ENCODE data around the gene ATF5.
A peak's percentile ranks its signal among the peaks of the same experiment; 100 is the strongest.

ATF5 gene

DNA sequence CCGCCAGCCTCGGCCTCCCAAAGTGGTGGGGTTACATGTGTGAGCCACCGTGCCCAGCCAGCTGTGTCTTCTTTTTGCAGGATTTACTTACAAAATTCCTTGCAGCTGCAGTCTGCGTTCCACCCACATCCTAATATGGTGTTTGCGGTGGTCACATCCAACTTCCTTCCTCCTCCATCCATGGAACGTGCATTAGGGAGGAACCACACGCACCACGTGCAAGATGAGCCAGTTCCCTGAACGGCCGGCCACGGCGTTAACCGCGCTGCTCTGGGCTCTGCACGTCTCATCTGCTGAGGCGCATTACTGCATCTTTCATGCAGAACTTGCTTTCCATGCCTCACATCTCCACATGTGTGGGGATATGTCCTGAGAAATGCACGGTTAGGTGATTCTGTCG is 45.0 kb downstream of the ATF5 start:
- TF ChIP-seq GABPA (IDR thresholded peaks at IDR 0.05; ENCODE audit: low read depth) (no peak), CTCF (IDR thresholded peaks at IDR 0.05; ENCODE audit: insufficient read depth, low read length) (no peak), SPI1 (IDR thresholded peaks at IDR 0.05; ENCODE audit: borderline replicate concordance, low read depth) (peak; percentile 78), POLR2AphosphoS5 (IDR thresholded peaks at IDR 0.05; ENCODE audit: low read depth) (peak; percentile 73)
- TF ChIP-seq, protein P1, sequence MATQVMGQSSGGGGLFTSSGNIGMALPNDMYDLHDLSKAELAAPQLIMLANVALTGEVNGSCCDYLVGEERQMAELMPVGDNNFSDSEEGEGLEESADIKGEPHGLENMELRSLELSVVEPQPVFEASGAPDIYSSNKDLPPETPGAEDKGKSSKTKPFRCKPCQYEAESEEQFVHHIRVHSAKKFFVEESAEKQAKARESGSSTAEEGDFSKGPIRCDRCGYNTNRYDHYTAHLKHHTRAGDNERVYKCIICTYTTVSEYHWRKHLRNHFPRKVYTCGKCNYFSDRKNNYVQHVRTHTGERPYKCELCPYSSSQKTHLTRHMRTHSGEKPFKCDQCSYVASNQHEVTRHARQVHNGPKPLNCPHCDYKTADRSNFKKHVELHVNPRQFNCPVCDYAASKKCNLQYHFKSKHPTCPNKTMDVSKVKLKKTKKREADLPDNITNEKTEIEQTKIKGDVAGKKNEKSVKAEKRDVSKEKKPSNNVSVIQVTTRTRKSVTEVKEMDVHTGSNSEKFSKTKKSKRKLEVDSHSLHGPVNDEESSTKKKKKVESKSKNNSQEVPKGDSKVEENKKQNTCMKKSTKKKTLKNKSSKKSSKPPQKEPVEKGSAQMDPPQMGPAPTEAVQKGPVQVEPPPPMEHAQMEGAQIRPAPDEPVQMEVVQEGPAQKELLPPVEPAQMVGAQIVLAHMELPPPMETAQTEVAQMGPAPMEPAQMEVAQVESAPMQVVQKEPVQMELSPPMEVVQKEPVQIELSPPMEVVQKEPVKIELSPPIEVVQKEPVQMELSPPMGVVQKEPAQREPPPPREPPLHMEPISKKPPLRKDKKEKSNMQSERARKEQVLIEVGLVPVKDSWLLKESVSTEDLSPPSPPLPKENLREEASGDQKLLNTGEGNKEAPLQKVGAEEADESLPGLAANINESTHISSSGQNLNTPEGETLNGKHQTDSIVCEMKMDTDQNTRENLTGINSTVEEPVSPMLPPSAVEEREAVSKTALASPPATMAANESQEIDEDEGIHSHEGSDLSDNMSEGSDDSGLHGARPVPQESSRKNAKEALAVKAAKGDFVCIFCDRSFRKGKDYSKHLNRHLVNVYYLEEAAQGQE (IDR thresholded peaks at IDR 0.05; ENCODE audit: insufficient replicate concordance, low read depth): no peak
- Histone ChIP-seq H3K4me3 (replicated peaks; ENCODE audit: insufficient read depth, low read length) (no peak overlapping the region), H3K27ac (replicated peaks) (no peak overlapping the region), H3K27me3 (ENCODE audit: insufficient read depth, poor library complexity, severe bottlenecking) (no peaks in the 10 kb centered on the region)
- DNase-seq (ENCODE audit: low read depth in 1 of 2, low spot score in 1 of 2): peak; percentile 85 to 95

- Histone ChIP-seq H3K4me3 (replicated peaks; ENCODE audit: insufficient read depth, low read length) (no peak overlapping the region), H3K27ac (replicated peaks) (no peak overlapping the region), H3K27me3 (ENCODE audit: insufficient read depth, poor library complexity, severe bottlenecking) (no peaks in the 10 kb centered on the region)
- DNase-seq (ENCODE audit: low read depth in 1 of 2, low spot score in 1 of 2): no peak
- TF ChIP-seq SPI1 (IDR thresholded peaks at IDR 0.05; ENCODE audit: borderline replicate concordance, low read depth) (no peak), GABPA (IDR thresholded peaks at IDR 0.05; ENCODE audit: low read depth) (no peak), POLR2AphosphoS5 (IDR thresholded peaks at IDR 0.05; ENCODE audit: low read depth) (no peak), CTCF (IDR thresholded peaks at IDR 0.05; ENCODE audit: insufficient read depth, low read length) (no peak)
- TF ChIP-seq, protein P1 (IDR thresholded peaks at IDR 0.05; ENCODE audit: insufficient replicate concordance, low read depth): no peak
Observed at GRCh38 chr19:49975051-49975450, 46.0 kb downstream of the ATF5 start.

- no peaks in the 10 kb centered on the region for H3K27me3 ChIP-seq (ENCODE audit: insufficient read depth, poor library complexity, severe bottlenecking)
- H3K27ac ChIP-seq (replicated peaks): no peak overlapping the region
- TF ChIP-seq GABPA (IDR thresholded peaks at IDR 0.05; ENCODE audit: low read depth) (no peak), SPI1 (IDR thresholded peaks at IDR 0.05; ENCODE audit: borderline replicate concordance, low read depth) (no peak), CTCF (IDR thresholded peaks at IDR 0.05; ENCODE audit: insufficient read depth, low read length) (no peak), POLR2AphosphoS5 (IDR thresholded peaks at IDR 0.05; ENCODE audit: low read depth) (no peak)
- TF ChIP-seq, protein P1 (IDR thresholded peaks at IDR 0.05; ENCODE audit: insufficient replicate concordance, low read depth): no peak
- no peak for DNase-seq (ENCODE audit: low read depth in 1 of 2, low spot score in 1 of 2)
- no peak overlapping the region for H3K4me3 ChIP-seq (replicated peaks; ENCODE audit: insufficient read depth, low read length)
Observed at GRCh38 chr19:49976496-49976895, 47.5 kb downstream of the ATF5 start.

All from HL-60 (cell line).